ENCODE data around the gene MYPN.

The MYPN gene

GRCh38 chr10:68158031-68158430 is 48.7 kb downstream of the MYPN start:
- Histone ChIP-seq H3K9ac (ENCODE audit: low read length) (no peak overlapping the region), H3K36me3 (ENCODE audit: control insufficient read depth, insufficient read depth, low read length) (no peaks in the 10 kb centered on the region), H3K27me3 (ENCODE audit: control insufficient read depth, insufficient read depth, low read length) (no peaks in the 10 kb centered on the region), H3K9me3 (ENCODE audit: control insufficient read depth, low read length) (no peaks in the 10 kb centered on the region), H3K4me3 (ENCODE audit: low read length) (no peak overlapping the region), H3K4me1 (ENCODE audit: control insufficient read depth, insufficient read depth, low read length) (peaks cover 13% of the 10 kb centered on the region)

- Histone ChIP-seq H3K4me3 (ENCODE audit: low read length) (no peak overlapping the region), H3K36me3 (ENCODE audit: control insufficient read depth, insufficient read depth, low read length) (no peaks in the 10 kb centered on the region), H3K4me1 (ENCODE audit: control insufficient read depth, insufficient read depth, low read length) (peaks cover 3% of the 10 kb centered on the region), H3K9ac (ENCODE audit: low read length) (no peak overlapping the region), H3K9me3 (ENCODE audit: control insufficient read depth, low read length) (no peaks in the 10 kb centered on the region), H3K27me3 (ENCODE audit: control insufficient read depth, insufficient read depth, low read length) (no peaks in the 10 kb centered on the region)
These were observed 54.4 kb downstream of the MYPN start for GRCh38 chr10:68163735-68164134.

GRCh38 chr10:68165643-68166042 is 56.4 kb downstream of the MYPN start:
- Histone ChIP-seq H3K9me3 (ENCODE audit: control insufficient read depth, low read length) (no peaks in the 10 kb centered on the region), H3K9ac (ENCODE audit: low read length) (no peak overlapping the region), H3K4me1 (ENCODE audit: control insufficient read depth, insufficient read depth, low read length) (peaks cover 3% of the 10 kb centered on the region), H3K27me3 (ENCODE audit: control insufficient read depth, insufficient read depth, low read length) (no peaks in the 10 kb centered on the region), H3K36me3 (ENCODE audit: control insufficient read depth, insufficient read depth, low read length) (no peaks in the 10 kb centered on the region), H3K4me3 (ENCODE audit: low read length) (no peak overlapping the region)

- Histone ChIP-seq H3K36me3 (ENCODE audit: control insufficient read depth, insufficient read depth, low read length) (no peaks in the 10 kb centered on the region), H3K27me3 (ENCODE audit: control insufficient read depth, insufficient read depth, low read length) (no peaks in the 10 kb centered on the region), H3K4me1 (ENCODE audit: control insufficient read depth, insufficient read depth, low read length) (peaks cover 3% of the 10 kb centered on the region), H3K9ac (ENCODE audit: low read length) (no peak overlapping the region), H3K4me3 (ENCODE audit: low read length) (no peak overlapping the region), H3K9me3 (ENCODE audit: control insufficient read depth, low read length) (no peaks in the 10 kb centered on the region)
These were observed 57.7 kb downstream of the MYPN start for GRCh38 chr10:68166871-68167585.

- Histone ChIP-seq H3K4me1 (ENCODE audit: control insufficient read depth, insufficient read depth, low read length) (peaks cover 3% of the 10 kb centered on the region), H3K9me3 (ENCODE audit: control insufficient read depth, low read length) (no peaks in the 10 kb centered on the region), H3K9ac (ENCODE audit: low read length) (no peak overlapping the region), H3K27me3 (ENCODE audit: control insufficient read depth, insufficient read depth, low read length) (no peaks in the 10 kb centered on the region), H3K36me3 (ENCODE audit: control insufficient read depth, insufficient read depth, low read length) (no peaks in the 10 kb centered on the region), H3K4me3 (ENCODE audit: low read length) (no peak overlapping the region)
These were observed 58.4 kb downstream of the MYPN start for GRCh38 chr10:68167586-68168189.

GRCh38 chr10:68171539-68172080 is 62.3 kb downstream of the MYPN start:
- Histone ChIP-seq H3K4me3 (ENCODE audit: low read length) (no peak overlapping the region), H3K9me3 (ENCODE audit: control insufficient read depth, low read length) (no peaks in the 10 kb centered on the region), H3K27me3 (ENCODE audit: control insufficient read depth, insufficient read depth, low read length) (no peaks in the 10 kb centered on the region), H3K4me1 (ENCODE audit: control insufficient read depth, insufficient read depth, low read length) (no peaks in the 10 kb centered on the region), H3K9ac (ENCODE audit: low read length) (no peak overlapping the region), H3K36me3 (ENCODE audit: control insufficient read depth, insufficient read depth, low read length) (no peaks in the 10 kb centered on the region)

GRCh38 chr10:68172324-68172723 is 63.0 kb downstream of the MYPN start:
- Histone ChIP-seq H3K4me1 (ENCODE audit: control insufficient read depth, insufficient read depth, low read length) (no peaks in the 10 kb centered on the region), H3K9ac (ENCODE audit: low read length) (no peak overlapping the region), H3K9me3 (ENCODE audit: control insufficient read depth, low read length) (no peaks in the 10 kb centered on the region), H3K27me3 (ENCODE audit: control insufficient read depth, insufficient read depth, low read length) (no peaks in the 10 kb centered on the region), H3K36me3 (ENCODE audit: control insufficient read depth, insufficient read depth, low read length) (no peaks in the 10 kb centered on the region), H3K4me3 (ENCODE audit: low read length) (no peak overlapping the region)

GRCh38 chr10:68175949-68176348 is 66.7 kb downstream of the MYPN start:
- H3K9me3 ChIP-seq (ENCODE audit: control insufficient read depth, low read length): no peaks in the 10 kb centered on the region
- no peak overlapping the region for H3K4me3 ChIP-seq (ENCODE audit: low read length)
- H3K4me1 ChIP-seq (ENCODE audit: control insufficient read depth, insufficient read depth, low read length): no peaks in the 10 kb centered on the region
- no peaks in the 10 kb centered on the region for H3K36me3 ChIP-seq (ENCODE audit: control insufficient read depth, insufficient read depth, low read length)
- no peak overlapping the region for H3K9ac ChIP-seq (ENCODE audit: low read length)
- H3K27me3 ChIP-seq (ENCODE audit: control insufficient read depth, insufficient read depth, low read length): no peaks in the 10 kb centered on the region

GRCh38 chr10:68176797-68177196 is 67.5 kb downstream of the MYPN start:
- Histone ChIP-seq H3K9ac (ENCODE audit: low read length) (no peak overlapping the region), H3K4me1 (ENCODE audit: control insufficient read depth, insufficient read depth, low read length) (no peaks in the 10 kb centered on the region), H3K36me3 (ENCODE audit: control insufficient read depth, insufficient read depth, low read length) (no peaks in the 10 kb centered on the region), H3K9me3 (ENCODE audit: control insufficient read depth, low read length) (no peaks in the 10 kb centered on the region), H3K27me3 (ENCODE audit: control insufficient read depth, insufficient read depth, low read length) (no peaks in the 10 kb centered on the region), H3K4me3 (ENCODE audit: low read length) (no peak overlapping the region)

GRCh38 chr10:68178592-68178991 is 69.3 kb downstream of the MYPN start:
- no peaks in the 10 kb centered on the region for H3K27me3 ChIP-seq (ENCODE audit: control insufficient read depth, insufficient read depth, low read length)
- no peak overlapping the region for H3K4me3 ChIP-seq (ENCODE audit: low read length)
- no peaks in the 10 kb centered on the region for H3K9me3 ChIP-seq (ENCODE audit: control insufficient read depth, low read length)
- H3K9ac ChIP-seq (ENCODE audit: low read length): no peak overlapping the region
- H3K4me1 ChIP-seq (ENCODE audit: control insufficient read depth, insufficient read depth, low read length): no peaks in the 10 kb centered on the region
- no peaks in the 10 kb centered on the region for H3K36me3 ChIP-seq (ENCODE audit: control insufficient read depth, insufficient read depth, low read length)

- no peaks in the 10 kb centered on the region for H3K27me3 ChIP-seq (ENCODE audit: control insufficient read depth, insufficient read depth, low read length)
- H3K4me1 ChIP-seq (ENCODE audit: control insufficient read depth, insufficient read depth, low read length): no peaks in the 10 kb centered on the region
- no peak overlapping the region for H3K9ac ChIP-seq (ENCODE audit: low read length)
- no peaks in the 10 kb centered on the region for H3K36me3 ChIP-seq (ENCODE audit: control insufficient read depth, insufficient read depth, low read length)
- H3K4me3 ChIP-seq (ENCODE audit: low read length): no peak overlapping the region
- no peaks in the 10 kb centered on the region for H3K9me3 ChIP-seq (ENCODE audit: control insufficient read depth, low read length)
These were observed 69.7 kb downstream of the MYPN start for GRCh38 chr10:68179016-68179415.

GRCh38 chr10:68180490-68180889 is 71.2 kb downstream of the MYPN start:
- Histone ChIP-seq H3K36me3 (ENCODE audit: control insufficient read depth, insufficient read depth, low read length) (no peaks in the 10 kb centered on the region), H3K27me3 (ENCODE audit: control insufficient read depth, insufficient read depth, low read length) (no peaks in the 10 kb centered on the region), H3K4me1 (ENCODE audit: control insufficient read depth, insufficient read depth, low read length) (no peaks in the 10 kb centered on the region), H3K9ac (ENCODE audit: low read length) (no peak overlapping the region), H3K9me3 (ENCODE audit: control insufficient read depth, low read length) (no peaks in the 10 kb centered on the region), H3K4me3 (ENCODE audit: low read length) (no peak overlapping the region)
